Dendritic cell treated with granulocyte-macrophage colony-stimulating factor and Interleukin-4, amounts not matched to agents 40 ng/mL and 50 ng/mL, for 4 days (primary cell): ENCODE results near the gene OR6S1.
"Not testable (repeated sequence)": the region's sequence is repeated elsewhere in the genome, so short reads cannot be mapped to it uniquely, and the experiment has no call there.

Experiments
- H3K27ac Mint-ChIP-seq: one replicate; pipeline ENCODE4 v1.8.0; 2022; ENCODE audit warnings: mild to moderate bottlenecking, mixed read lengths
- H3K27me3 Mint-ChIP-seq: one replicate; pipeline ENCODE4 v1.8.0; 2022; ENCODE audit warnings: mild to moderate bottlenecking, mixed read lengths
- H3K36me3 Mint-ChIP-seq: one replicate; pipeline ENCODE4 v1.8.0; 2022; ENCODE audit warnings: low read depth, mixed read lengths
- H3K4me1 Mint-ChIP-seq: one replicate; pipeline ENCODE4 v1.8.0; 2022; ENCODE audit warnings: low read depth, mixed read lengths
- H3K4me3 Mint-ChIP-seq: one replicate; pipeline ENCODE4 v1.8.0; 2022; ENCODE audit warnings: mild to moderate bottlenecking, moderate library complexity, mixed read lengths
- H3K9me3 Mint-ChIP-seq: one replicate; pipeline ENCODE4 v1.8.0; 2022; ENCODE audit warnings: mixed read lengths
- intact Hi-C: fragments of 100-400 bp; cut with micrococcal nuclease; formaldehyde crosslinking; loops from one replicate; pipeline ENCODE4 v1.15.0; 2022

OR6S1 gene

GRCh38 chr14:20659336-20659735, 17.8 kb upstream of the OR6S1 start:
- no peak overlapping the region for H3K4me3 Mint-ChIP-seq
- no peak overlapping the region for H3K27ac Mint-ChIP-seq
- H3K9me3 Mint-ChIP-seq, result no peaks in the 10 kb centered on the region
- no peaks in the 10 kb centered on the region for H3K36me3 Mint-ChIP-seq
- intact Hi-C loops, result no loop called here
- peaks cover 45% of the 10 kb centered on the region for H3K4me1 Mint-ChIP-seq
- peaks cover 69% of the 10 kb centered on the region for H3K27me3 Mint-ChIP-seq

- no peak overlapping the region for H3K27ac Mint-ChIP-seq
- no peaks in the 10 kb centered on the region for H3K36me3 Mint-ChIP-seq
- H3K4me1 Mint-ChIP-seq, result peaks cover 37% of the 10 kb centered on the region
- intact Hi-C loops, result no loop called here
- H3K27me3 Mint-ChIP-seq, result peaks cover 77% of the 10 kb centered on the region
- no peak overlapping the region for H3K4me3 Mint-ChIP-seq
- H3K9me3 Mint-ChIP-seq, result no peaks in the 10 kb centered on the region
Measured at GRCh38 chr14:20658246-20658645, 16.8 kb upstream of the OR6S1 start.

GRCh38 chr14:20657216-20658211, 16.0 kb upstream of the OR6S1 start:
- Mint-ChIP-seq H3K9me3 (no peaks in the 10 kb centered on the region), H3K4me3 (no peak overlapping the region), H3K27me3 (peaks cover 78% of the 10 kb centered on the region), H3K4me1 (peaks cover 30% of the 10 kb centered on the region), H3K36me3 (no peaks in the 10 kb centered on the region), H3K27ac (no peak overlapping the region)
- intact Hi-C loops, result no loop called here

GRCh38 chr14:20656274-20656673, 14.8 kb upstream of the OR6S1 start:
- Mint-ChIP-seq H3K27ac (no peak overlapping the region), H3K9me3 (no peaks in the 10 kb centered on the region), H3K36me3 (no peaks in the 10 kb centered on the region), H3K4me3 (no peak overlapping the region), H3K27me3 (peaks cover 80% of the 10 kb centered on the region), H3K4me1 (peaks cover 18% of the 10 kb centered on the region)
- intact Hi-C loops, result no loop called here

GRCh38 chr14:20655851-20656250, 14.4 kb upstream of the OR6S1 start:
- H3K4me3 Mint-ChIP-seq, result no peak overlapping the region
- intact Hi-C loops, result no loop called here
- peaks cover 18% of the 10 kb centered on the region for H3K4me1 Mint-ChIP-seq
- no peak overlapping the region for H3K27ac Mint-ChIP-seq
- H3K27me3 Mint-ChIP-seq, result peaks cover 83% of the 10 kb centered on the region
- no peaks in the 10 kb centered on the region for H3K9me3 Mint-ChIP-seq
- no peaks in the 10 kb centered on the region for H3K36me3 Mint-ChIP-seq

- intact Hi-C loops, result no loop called here
- Mint-ChIP-seq H3K27me3 (peaks cover 81% of the 10 kb centered on the region), H3K4me3 (no peak overlapping the region), H3K36me3 (no peaks in the 10 kb centered on the region), H3K27ac (no peak overlapping the region), H3K4me1 (peaks cover 16% of the 10 kb centered on the region), H3K9me3 (no peaks in the 10 kb centered on the region)
Measured at GRCh38 chr14:20652996-20653975, 11.8 kb upstream of the OR6S1 start.

- peaks cover 54% of the 10 kb centered on the region for H3K27me3 Mint-ChIP-seq
Measured at GRCh38 chr14:20645481-20645880, 4.0 kb upstream of the OR6S1 start.

GRCh38 chr14:20644520-20644919, 3.0 kb upstream of the OR6S1 start:
- H3K36me3 Mint-ChIP-seq, result no peaks in the 10 kb centered on the region
- H3K27me3 Mint-ChIP-seq, result peaks cover 48% of the 10 kb centered on the region
- H3K4me3 Mint-ChIP-seq, result no peak overlapping the region
- no peak overlapping the region for H3K27ac Mint-ChIP-seq
- intact Hi-C loops, result no loop called here
- no peaks in the 10 kb centered on the region for H3K4me1 Mint-ChIP-seq
- H3K9me3 Mint-ChIP-seq, result no peaks in the 10 kb centered on the region

More at GRCh38 chr14:20645481-20645880, 4.0 kb upstream of the OR6S1 start:
- H3K36me3 Mint-ChIP-seq, result no peaks in the 10 kb centered on the region
- intact Hi-C loops, result no loop called here
- no peak overlapping the region for H3K27ac Mint-ChIP-seq
- H3K4me3 Mint-ChIP-seq, result no peak overlapping the region
- no peaks in the 10 kb centered on the region for H3K9me3 Mint-ChIP-seq
- no peaks in the 10 kb centered on the region for H3K4me1 Mint-ChIP-seq

- H3K4me1 Mint-ChIP-seq, intact Hi-C loops, H3K9me3 Mint-ChIP-seq, H3K4me3 Mint-ChIP-seq, H3K27ac Mint-ChIP-seq, H3K36me3 Mint-ChIP-seq: not testable (repeated sequence)
- peaks cover 46% of the 10 kb centered on the region for H3K27me3 Mint-ChIP-seq
Measured at GRCh38 chr14:20642755-20643154, 1.3 kb upstream of the OR6S1 start.

GRCh38 chr14:20642182-20642581, 691 bp upstream of the OR6S1 start:
- Mint-ChIP-seq H3K4me3 (no peak overlapping the region), H3K27ac (no peak overlapping the region), H3K9me3 (no peaks in the 10 kb centered on the region), H3K36me3 (no peaks in the 10 kb centered on the region), H3K27me3 (peaks cover 50% of the 10 kb centered on the region), H3K4me1 (no peaks in the 10 kb centered on the region)
- intact Hi-C loops, result no loop called here

GRCh38 chr14:20632831-20633691, 8.4 kb downstream of the OR6S1 start:
- peaks cover 8% of the 10 kb centered on the region for H3K9me3 Mint-ChIP-seq
- peaks cover 81% of the 10 kb centered on the region for H3K27me3 Mint-ChIP-seq
- H3K4me3 Mint-ChIP-seq, result peak overlapping the region; percentile 17
- H3K27ac Mint-ChIP-seq, result no peak overlapping the region
- H3K4me1 Mint-ChIP-seq, result peaks cover 33% of the 10 kb centered on the region
- no peaks in the 10 kb centered on the region for H3K36me3 Mint-ChIP-seq
- intact Hi-C loops, result no loop called here

GRCh38 chr14:20632448-20632830, 9.1 kb downstream of the OR6S1 start:
- no peaks in the 10 kb centered on the region for H3K36me3 Mint-ChIP-seq
- no peak overlapping the region for H3K27ac Mint-ChIP-seq
- peaks cover 37% of the 10 kb centered on the region for H3K4me1 Mint-ChIP-seq
- peaks cover 8% of the 10 kb centered on the region for H3K9me3 Mint-ChIP-seq
- H3K27me3 Mint-ChIP-seq, result peaks cover 83% of the 10 kb centered on the region
- intact Hi-C loops, result no loop called here
- peak overlapping the region; percentile 17 for H3K4me3 Mint-ChIP-seq

GRCh38 chr14:20631880-20632389, 9.6 kb downstream of the OR6S1 start:
- H3K4me3 Mint-ChIP-seq, result peak overlapping the region; percentile 15
- H3K4me1 Mint-ChIP-seq, result peaks cover 40% of the 10 kb centered on the region
- H3K36me3 Mint-ChIP-seq, result no peaks in the 10 kb centered on the region
- H3K9me3 Mint-ChIP-seq, result peaks cover 8% of the 10 kb centered on the region
- peaks cover 86% of the 10 kb centered on the region for H3K27me3 Mint-ChIP-seq
- H3K27ac Mint-ChIP-seq, result no peak overlapping the region
- intact Hi-C loops, result no loop called here
